Effector memory CD8-positive, alpha-beta T cell (primary cell): ENCODE measurements around the gene HSD17B3.

Source experiments
- ATAC-seq: fragments of 150-1000 bp; cut with Tn5 transposase; replicated peaks from 2 replicates; pipeline ENCODE4 v1.10.0; 2021; ENCODE audit warnings: mild to moderate bottlenecking, moderate library complexity
- DNase-seq, 3 experiments: peaks; one replicate each; pipeline ENCODE4 v3.0.0; 2021
- H3K27ac Mint-ChIP-seq, 2 donors: one replicate each; pipeline ENCODE4 v1.8.0; 2022; ENCODE audit warnings: mild to moderate bottlenecking in 2 of 2, mixed read lengths in 2 of 2, moderate library complexity in 2 of 2
- H3K27me3 Mint-ChIP-seq, 2 donors: one replicate each; pipeline ENCODE4 v1.8.0; 2022; ENCODE audit warnings: mixed read lengths in 2 of 2
- H3K36me3 Mint-ChIP-seq: one replicate; pipeline ENCODE4 v1.8.0; 2022; ENCODE audit warnings: mild to moderate bottlenecking, moderate library complexity, mixed read lengths; ENCODE audit not compliant: insufficient read depth
- H3K4me1 Mint-ChIP-seq, 2 donors: one replicate each; pipeline ENCODE4 v1.8.0; 2022; ENCODE audit warnings: low read depth in 2 of 2, mixed read lengths in 2 of 2
- H3K4me3 Mint-ChIP-seq, 2 donors: one replicate each; pipeline ENCODE4 v1.8.0; 2022; ENCODE audit warnings: mild to moderate bottlenecking in 2 of 2, mixed read lengths in 2 of 2, moderate library complexity in 2 of 2
- H3K9me3 Mint-ChIP-seq, 2 donors: one replicate each; pipeline ENCODE4 v1.8.0; 2022; ENCODE audit warnings: mixed read lengths in 2 of 2

HSD17B3 gene

GRCh38 chr9:96293498-96294158 lies 8.3 kb downstream of the HSD17B3 start:
- ATAC-seq (no peak), DNase-seq (no peak)
- no peak overlapping the region for H3K27ac Mint-ChIP-seq
- no peaks in the 10 kb centered on the region for H3K4me1 Mint-ChIP-seq
- no peak overlapping the region for H3K4me3 Mint-ChIP-seq
- no peaks in the 10 kb centered on the region for H3K36me3 Mint-ChIP-seq
- H3K27me3 Mint-ChIP-seq = peaks cover 0 to 12% of the 10 kb centered on the region in 2 donors
- H3K9me3 Mint-ChIP-seq = no peaks in the 10 kb centered on the region

GRCh38 chr9:96289392-96289791 lies 12.6 kb downstream of the HSD17B3 start:
- Mint-ChIP-seq H3K27ac (no peak overlapping the region), H3K27me3 (peaks cover 6 to 10% of the 10 kb centered on the region in 2 donors), H3K9me3 (no peaks in the 10 kb centered on the region), H3K4me3 (no peak overlapping the region), H3K4me1 (no peaks in the 10 kb centered on the region), H3K36me3 (no peaks in the 10 kb centered on the region)
- ATAC-seq = no peak
- no peak for DNase-seq

- Mint-ChIP-seq H3K4me1 (no peaks in the 10 kb centered on the region), H3K9me3 (no peaks in the 10 kb centered on the region), H3K27me3 (peaks cover 19 to 28% of the 10 kb centered on the region in 2 donors), H3K36me3 (peaks cover 3% of the 10 kb centered on the region), H3K27ac (no peak overlapping the region), H3K4me3 (no peak overlapping the region)
- DNase-seq (no peak), ATAC-seq (no peak)
Observed at GRCh38 chr9:96281641-96282040, 20.3 kb downstream of the HSD17B3 start.

GRCh38 chr9:96279932-96280331 lies 22.0 kb downstream of the HSD17B3 start:
- ATAC-seq (no peak), DNase-seq (no peak)
- Mint-ChIP-seq H3K36me3 (peaks cover 7% of the 10 kb centered on the region), H3K9me3 (no peaks in the 10 kb centered on the region), H3K27me3 (peaks cover 19 to 20% of the 10 kb centered on the region in 2 donors), H3K27ac (no peak overlapping the region), H3K4me1 (no peaks in the 10 kb centered on the region), H3K4me3 (no peak overlapping the region)

- Mint-ChIP-seq H3K4me1 (no peaks in the 10 kb centered on the region), H3K4me3 (no peak overlapping the region), H3K27me3 (peaks cover 18 to 32% of the 10 kb centered on the region in 2 donors), H3K27ac (no peak overlapping the region), H3K36me3 (peaks cover 7% of the 10 kb centered on the region), H3K9me3 (peaks cover 2 to 8% of the 10 kb centered on the region in 2 donors)
- DNase-seq (no peak), ATAC-seq (no peak)
Observed at GRCh38 chr9:96274939-96275338, 27.0 kb downstream of the HSD17B3 start.

DNA sequence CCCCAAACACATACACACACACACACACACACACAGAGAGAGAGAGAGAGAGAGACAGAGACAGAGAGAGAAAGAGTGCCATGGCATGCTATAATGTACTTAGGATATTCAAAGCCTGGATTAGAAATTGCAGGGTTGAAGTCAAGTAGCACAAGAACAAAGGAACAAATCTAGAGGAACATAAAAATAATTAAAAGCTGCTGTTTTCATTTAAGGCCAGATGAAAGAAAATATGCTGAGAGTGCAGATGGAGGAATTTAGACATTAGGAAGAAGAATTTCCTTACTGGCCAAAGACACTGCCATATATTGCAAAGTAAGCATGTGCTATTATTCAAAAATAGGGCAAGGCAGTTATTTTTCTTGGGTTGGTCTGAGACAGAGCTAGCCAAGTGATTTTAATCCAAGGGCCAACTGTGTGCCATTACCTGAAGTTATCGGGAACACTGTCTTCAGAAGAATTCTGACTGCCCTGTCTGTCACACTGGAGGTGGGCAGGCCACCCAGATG lies 31.7 kb downstream of the HSD17B3 start:
- H3K36me3 Mint-ChIP-seq = no peaks in the 10 kb centered on the region
- no peak overlapping the region for H3K4me3 Mint-ChIP-seq
- no peak overlapping the region for H3K27ac Mint-ChIP-seq
- no peaks in the 10 kb centered on the region for H3K4me1 Mint-ChIP-seq
- H3K9me3 Mint-ChIP-seq = peaks cover 2 to 8% of the 10 kb centered on the region in 2 donors
- no peak for ATAC-seq
- no peak for DNase-seq
- peaks cover 38 to 51% of the 10 kb centered on the region in 2 donors for H3K27me3 Mint-ChIP-seq

DNA sequence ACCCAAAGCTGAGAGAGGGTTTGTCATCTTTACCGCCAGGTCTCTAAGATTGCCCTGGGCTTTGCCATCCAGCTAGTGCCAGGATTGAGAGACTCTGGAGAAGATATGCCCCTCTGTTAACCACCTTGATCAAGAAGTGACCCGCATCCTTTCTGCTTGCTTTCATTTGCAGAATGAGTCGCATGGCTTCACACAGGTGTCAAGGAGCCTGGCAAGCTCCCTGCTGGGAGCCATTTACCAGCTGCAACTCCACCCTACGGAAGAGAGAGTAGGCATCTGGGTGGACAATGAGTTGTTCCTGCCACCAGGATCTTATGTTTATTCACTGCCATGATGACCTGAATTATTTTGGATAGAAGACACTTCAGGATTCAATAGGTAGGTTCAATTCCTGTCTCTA lies 43.0 kb downstream of the HSD17B3 start:
- H3K27me3 Mint-ChIP-seq = peaks cover 57 to 81% of the 10 kb centered on the region in 2 donors
- ATAC-seq (no peak), DNase-seq (no peak)
- H3K9me3 Mint-ChIP-seq = no peaks in the 10 kb centered on the region
- peaks cover 0 to 5% of the 10 kb centered on the region in 2 donors for H3K4me1 Mint-ChIP-seq
- H3K4me3 Mint-ChIP-seq = no peak overlapping the region
- H3K36me3 Mint-ChIP-seq = no peaks in the 10 kb centered on the region
- no peak overlapping the region for H3K27ac Mint-ChIP-seq

- no peak for DNase-seq
- no peaks in the 10 kb centered on the region for H3K9me3 Mint-ChIP-seq
- peaks cover 0 to 5% of the 10 kb centered on the region in 2 donors for H3K4me1 Mint-ChIP-seq
- no peak for ATAC-seq
- H3K36me3 Mint-ChIP-seq = no peaks in the 10 kb centered on the region
- H3K27ac Mint-ChIP-seq = no peak overlapping the region
- peaks cover 59 to 77% of the 10 kb centered on the region in 2 donors for H3K27me3 Mint-ChIP-seq
- H3K4me3 Mint-ChIP-seq = no peak overlapping the region
Observed at GRCh38 chr9:96256800-96257199, 45.2 kb downstream of the HSD17B3 start.

GRCh38 chr9:96255698-96256097 lies 46.3 kb downstream of the HSD17B3 start:
- Mint-ChIP-seq H3K27ac (no peak overlapping the region), H3K27me3 (peaks cover 55 to 76% of the 10 kb centered on the region in 2 donors), H3K36me3 (no peaks in the 10 kb centered on the region), H3K9me3 (no peaks in the 10 kb centered on the region), H3K4me1 (peaks cover 0 to 5% of the 10 kb centered on the region in 2 donors), H3K4me3 (no peak overlapping the region)
- ATAC-seq (no peak), DNase-seq (no peak)

- Mint-ChIP-seq H3K4me1 (peaks cover 0 to 5% of the 10 kb centered on the region in 2 donors), H3K27me3 (peaks cover 59 to 78% of the 10 kb centered on the region in 2 donors), H3K9me3 (no peaks in the 10 kb centered on the region), H3K36me3 (no peaks in the 10 kb centered on the region), H3K27ac (no peak overlapping the region), H3K4me3 (no peak overlapping the region)
- ATAC-seq (no peak), DNase-seq (no peak)
Observed at GRCh38 chr9:96253059-96253696, 48.8 kb downstream of the HSD17B3 start.

DNA sequence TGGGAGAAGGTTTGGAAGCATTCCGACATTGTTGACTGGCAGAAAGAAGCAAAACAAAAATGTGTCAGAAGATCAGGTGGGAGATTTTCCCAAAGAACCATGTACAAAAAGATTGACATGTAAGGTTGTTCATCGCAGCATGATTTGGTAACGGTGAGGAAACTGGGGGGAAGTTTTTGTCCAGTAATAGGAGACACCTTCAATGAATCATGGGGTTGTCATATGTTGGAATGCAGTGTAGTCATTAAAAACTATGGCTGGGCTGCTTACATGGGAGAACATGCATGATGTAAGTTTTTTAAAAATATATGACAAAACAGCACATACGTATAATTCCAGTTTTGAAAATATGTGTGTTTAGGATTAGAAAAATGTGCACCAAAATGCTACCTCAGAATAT lies 50.5 kb downstream of the HSD17B3 start:
- ATAC-seq (no peak), DNase-seq (no peak)
- Mint-ChIP-seq H3K27ac (no peak overlapping the region), H3K4me1 (no peaks in the 10 kb centered on the region), H3K27me3 (peaks cover 61 to 83% of the 10 kb centered on the region in 2 donors), H3K4me3 (no peak overlapping the region), H3K36me3 (no peaks in the 10 kb centered on the region), H3K9me3 (no peaks in the 10 kb centered on the region)

DNA sequence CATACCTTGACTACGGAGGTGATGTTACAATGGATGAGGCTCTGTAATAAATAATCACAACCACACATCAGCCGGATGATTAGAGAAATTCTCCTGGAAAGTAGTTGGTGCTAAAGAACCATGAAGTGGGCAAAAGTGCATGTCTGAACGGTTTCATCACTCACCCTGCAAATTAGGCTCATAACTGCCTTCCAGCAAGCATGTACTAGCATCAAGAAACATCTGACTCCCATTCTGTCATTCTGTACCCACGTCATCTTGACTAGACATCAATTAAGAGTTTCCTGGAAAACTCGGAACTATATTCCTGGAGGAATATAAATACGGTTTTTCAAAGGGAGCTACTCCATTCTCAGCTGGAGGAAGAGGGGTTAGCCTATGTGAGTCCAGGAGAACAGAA lies 52.2 kb downstream of the HSD17B3 start:
- H3K9me3 Mint-ChIP-seq = no peaks in the 10 kb centered on the region
- H3K36me3 Mint-ChIP-seq = no peaks in the 10 kb centered on the region
- H3K27me3 Mint-ChIP-seq = peaks cover 60 to 83% of the 10 kb centered on the region in 2 donors
- no peak for DNase-seq
- no peaks in the 10 kb centered on the region for H3K4me1 Mint-ChIP-seq
- no peak overlapping the region for H3K27ac Mint-ChIP-seq
- no peak overlapping the region for H3K4me3 Mint-ChIP-seq
- no peak for ATAC-seq

- no peak for DNase-seq
- peaks cover 6 to 16% of the 10 kb centered on the region in 2 donors for H3K4me1 Mint-ChIP-seq
- ATAC-seq = no peak
- H3K9me3 Mint-ChIP-seq = no peaks in the 10 kb centered on the region
- peaks cover 3% of the 10 kb centered on the region for H3K36me3 Mint-ChIP-seq
- H3K27ac Mint-ChIP-seq = no peak overlapping the region
- no peak overlapping the region for H3K4me3 Mint-ChIP-seq
- peaks cover 72 to 92% of the 10 kb centered on the region in 2 donors for H3K27me3 Mint-ChIP-seq
Observed at GRCh38 chr9:96246267-96246671, 55.7 kb downstream of the HSD17B3 start.

DNA sequence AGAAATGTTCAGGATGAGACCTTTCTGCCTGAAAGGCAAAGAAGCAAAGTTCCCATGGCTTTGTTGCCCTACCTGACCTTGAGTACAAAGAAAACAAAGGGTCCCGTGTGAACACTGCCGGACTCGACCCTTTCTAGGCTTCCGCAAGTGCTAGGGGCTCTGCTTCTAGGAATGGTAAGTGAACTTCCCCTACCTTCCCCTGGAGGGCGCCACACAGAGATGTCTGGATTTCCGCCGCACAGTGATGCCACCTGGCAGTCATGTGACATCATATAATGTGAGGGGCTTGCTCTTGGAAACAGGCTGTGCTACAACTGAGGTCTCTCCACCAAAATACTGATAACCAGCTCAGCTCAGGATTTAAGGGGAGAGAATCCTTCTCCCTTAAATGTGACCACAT lies 56.6 kb downstream of the HSD17B3 start:
- H3K4me1 Mint-ChIP-seq = peaks cover 15 to 25% of the 10 kb centered on the region in 2 donors
- peaks cover 4% of the 10 kb centered on the region for H3K36me3 Mint-ChIP-seq
- H3K4me3 Mint-ChIP-seq = no peak overlapping the region
- H3K27ac Mint-ChIP-seq = no peak overlapping the region
- DNase-seq (no peak), ATAC-seq (no peak)
- H3K27me3 Mint-ChIP-seq = peaks cover 73 to 92% of the 10 kb centered on the region in 2 donors
- no peaks in the 10 kb centered on the region for H3K9me3 Mint-ChIP-seq
